ENCODE measurements around the gene BTBD7. TPM values are rescaled to one million over a fixed set of nuclear protein-coding genes. Genes with fewer than 3 reads are reported as not detected.

Gene BTBD7
- total RNA-seq, 2 donors from 2014 or later: 42.8 to 48.6 TPM

- Histone ChIP-seq H3K4me3 (ENCODE audit: low read length) (peak overlapping the region; percentile 88), H3K4me1 (ENCODE audit: control insufficient read depth, insufficient read depth, low read length) (peaks cover 7% of the 10 kb centered on the region), H3K27ac (ENCODE audit: low read depth, low read length) (no peak overlapping the region), H3K36me3 (ENCODE audit: control insufficient read depth, insufficient read depth, low read length) (peaks cover 2% of the 10 kb centered on the region), H3K27me3 (ENCODE audit: control insufficient read depth, insufficient read depth, low read length, poor library complexity, severe bottlenecking) (no peaks in the 10 kb centered on the region), H3K9ac (ENCODE audit: extremely low read depth, low read length, poor library complexity, severe bottlenecking) (no peak overlapping the region), H3K9me3 (ENCODE audit: control insufficient read depth, low read length) (no peaks in the 10 kb centered on the region)
- Mint-ChIP-seq H3K4me3 (peak overlapping the region; percentile 86), H3K27ac (peak overlapping the region; percentile 77), H3K27me3 (ENCODE audit: insufficient read depth) (no peaks in the 10 kb centered on the region), H3K36me3 (ENCODE audit: low read depth) (peaks cover 2% of the 10 kb centered on the region), H3K4me1 (peaks cover 38% of the 10 kb centered on the region), H3K9me3 (no peaks in the 10 kb centered on the region)
- 78 to 84% methylated on average over 4 to 5 of the region's 5 CpGs for WGBS, 2 experiments (ENCODE audit: insufficient coverage in 1 of 2, insufficient read length in 1 of 2)
- TF ChIP-seq, protein P1, sequence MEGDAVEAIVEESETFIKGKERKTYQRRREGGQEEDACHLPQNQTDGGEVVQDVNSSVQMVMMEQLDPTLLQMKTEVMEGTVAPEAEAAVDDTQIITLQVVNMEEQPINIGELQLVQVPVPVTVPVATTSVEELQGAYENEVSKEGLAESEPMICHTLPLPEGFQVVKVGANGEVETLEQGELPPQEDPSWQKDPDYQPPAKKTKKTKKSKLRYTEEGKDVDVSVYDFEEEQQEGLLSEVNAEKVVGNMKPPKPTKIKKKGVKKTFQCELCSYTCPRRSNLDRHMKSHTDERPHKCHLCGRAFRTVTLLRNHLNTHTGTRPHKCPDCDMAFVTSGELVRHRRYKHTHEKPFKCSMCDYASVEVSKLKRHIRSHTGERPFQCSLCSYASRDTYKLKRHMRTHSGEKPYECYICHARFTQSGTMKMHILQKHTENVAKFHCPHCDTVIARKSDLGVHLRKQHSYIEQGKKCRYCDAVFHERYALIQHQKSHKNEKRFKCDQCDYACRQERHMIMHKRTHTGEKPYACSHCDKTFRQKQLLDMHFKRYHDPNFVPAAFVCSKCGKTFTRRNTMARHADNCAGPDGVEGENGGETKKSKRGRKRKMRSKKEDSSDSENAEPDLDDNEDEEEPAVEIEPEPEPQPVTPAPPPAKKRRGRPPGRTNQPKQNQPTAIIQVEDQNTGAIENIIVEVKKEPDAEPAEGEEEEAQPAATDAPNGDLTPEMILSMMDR (conservative IDR thresholded peaks at IDR 0.05): no peak
- no peak for DNase-seq
Measured at GRCh38 chr14:93329965-93330608, 2.7 kb downstream of the BTBD7 start.

GRCh38 chr14:93328546-93328945 lies 4.3 kb downstream of the BTBD7 start:
- Histone ChIP-seq H3K4me3 (ENCODE audit: low read length) (no peak overlapping the region), H3K36me3 (ENCODE audit: control insufficient read depth, insufficient read depth, low read length) (peaks cover 17% of the 10 kb centered on the region), H3K27ac (ENCODE audit: low read depth, low read length) (no peak overlapping the region), H3K9me3 (ENCODE audit: control insufficient read depth, low read length) (no peaks in the 10 kb centered on the region), H3K9ac (ENCODE audit: extremely low read depth, low read length, poor library complexity, severe bottlenecking) (no peak overlapping the region), H3K27me3 (ENCODE audit: control insufficient read depth, insufficient read depth, low read length, poor library complexity, severe bottlenecking) (no peaks in the 10 kb centered on the region), H3K4me1 (ENCODE audit: control insufficient read depth, insufficient read depth, low read length) (peaks cover 7% of the 10 kb centered on the region)
- TF ChIP-seq, protein P1 (conservative IDR thresholded peaks at IDR 0.05): no peak
- peaks cover 28% of the 10 kb centered on the region for H3K4me1 Mint-ChIP-seq
- peaks cover 11% of the 10 kb centered on the region for H3K36me3 Mint-ChIP-seq (ENCODE audit: low read depth)
- no peak for DNase-seq
- H3K9me3 Mint-ChIP-seq: no peaks in the 10 kb centered on the region
- no peak overlapping the region for H3K27ac Mint-ChIP-seq
- no peaks in the 10 kb centered on the region for H3K27me3 Mint-ChIP-seq (ENCODE audit: insufficient read depth)
- no peak overlapping the region for H3K4me3 Mint-ChIP-seq
- 83 to 98% methylated on average over 5 to 6 of the region's 6 CpGs for WGBS, 2 experiments (ENCODE audit: insufficient coverage in 1 of 2, insufficient read length in 1 of 2)

- Histone ChIP-seq H3K9ac (ENCODE audit: extremely low read depth, low read length, poor library complexity, severe bottlenecking) (no peak overlapping the region), H3K27me3 (ENCODE audit: control insufficient read depth, insufficient read depth, low read length, poor library complexity, severe bottlenecking) (no peaks in the 10 kb centered on the region), H3K4me3 (ENCODE audit: low read length) (no peak overlapping the region), H3K9me3 (ENCODE audit: control insufficient read depth, low read length) (no peaks in the 10 kb centered on the region), H3K36me3 (ENCODE audit: control insufficient read depth, insufficient read depth, low read length) (peaks cover 37% of the 10 kb centered on the region), H3K27ac (ENCODE audit: low read depth, low read length) (no peak overlapping the region), H3K4me1 (ENCODE audit: control insufficient read depth, insufficient read depth, low read length) (peaks cover 4% of the 10 kb centered on the region)
- 89 to 96% methylated on average over 3 to 5 of the region's 5 CpGs for WGBS, 2 experiments (ENCODE audit: insufficient coverage in 1 of 2, insufficient read length in 1 of 2)
- TF ChIP-seq, protein P1 (conservative IDR thresholded peaks at IDR 0.05): no peak
- H3K4me3 Mint-ChIP-seq: no peak overlapping the region
- no peaks in the 10 kb centered on the region for H3K9me3 Mint-ChIP-seq
- H3K27ac Mint-ChIP-seq: no peak overlapping the region
- peaks cover 16% of the 10 kb centered on the region for H3K36me3 Mint-ChIP-seq (ENCODE audit: low read depth)
- DNase-seq: no peak
- H3K27me3 Mint-ChIP-seq (ENCODE audit: insufficient read depth): no peaks in the 10 kb centered on the region
- peaks cover 24% of the 10 kb centered on the region for H3K4me1 Mint-ChIP-seq
Measured at GRCh38 chr14:93326196-93326595, 6.6 kb downstream of the BTBD7 start.
